Measurements from ENCODE around the gene DOCK7.

DOCK7 gene

DNA sequence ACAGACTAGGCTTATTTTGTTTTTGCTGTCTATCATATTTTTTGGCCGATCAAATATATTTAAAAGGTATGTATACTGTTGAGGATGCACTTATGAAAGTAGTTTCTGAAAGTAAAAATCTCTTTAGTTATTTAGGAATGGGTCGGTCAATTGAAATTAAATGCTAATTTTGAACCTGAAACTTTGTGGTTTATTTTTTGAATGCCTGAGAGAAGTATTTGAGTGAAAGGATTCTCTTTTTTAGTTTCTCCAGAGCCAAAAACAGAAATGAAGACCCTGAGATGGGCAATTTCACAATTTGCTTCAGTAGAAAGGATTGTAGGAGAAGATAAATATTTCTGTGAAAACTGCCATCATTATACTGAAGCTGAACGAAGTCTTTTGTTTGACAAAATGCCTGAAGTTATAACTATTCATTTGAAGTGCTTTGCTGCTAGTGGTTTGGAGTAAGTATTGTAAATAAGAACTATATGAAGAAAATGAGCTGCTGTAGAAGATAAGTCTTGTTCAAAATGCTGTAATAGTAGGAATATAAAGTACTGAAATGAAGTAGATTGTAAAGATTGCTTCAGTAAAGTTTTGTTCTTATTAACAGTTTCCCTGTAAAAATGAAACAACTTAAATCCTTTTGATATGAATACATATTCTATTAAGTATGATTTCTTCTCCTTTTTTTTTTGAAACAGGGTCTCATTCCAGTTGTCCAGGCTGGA, 239.8 kb downstream of the DOCK7 start:
- DNase-seq (ENCODE audit: low read depth), result no peak

DNA sequence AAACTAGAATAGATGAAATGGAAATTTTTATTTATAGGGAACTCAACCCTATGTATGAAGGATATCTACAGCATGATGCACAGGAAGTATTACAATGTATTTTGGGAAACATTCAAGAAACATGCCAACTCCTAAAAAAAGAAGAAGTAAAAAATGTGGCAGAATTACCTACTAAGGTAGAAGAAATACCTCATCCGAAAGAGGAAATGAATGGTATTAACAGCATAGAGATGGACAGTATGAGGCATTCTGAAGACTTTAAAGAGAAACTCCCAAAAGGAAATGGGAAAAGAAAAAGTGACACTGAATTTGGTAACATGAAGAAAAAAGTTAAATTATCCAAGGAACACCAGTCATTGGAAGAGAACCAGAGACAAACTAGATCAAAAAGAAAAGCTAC, 243.5 kb downstream of the DOCK7 start:
- DNase-seq (ENCODE audit: low read depth), result no peak

DNA sequence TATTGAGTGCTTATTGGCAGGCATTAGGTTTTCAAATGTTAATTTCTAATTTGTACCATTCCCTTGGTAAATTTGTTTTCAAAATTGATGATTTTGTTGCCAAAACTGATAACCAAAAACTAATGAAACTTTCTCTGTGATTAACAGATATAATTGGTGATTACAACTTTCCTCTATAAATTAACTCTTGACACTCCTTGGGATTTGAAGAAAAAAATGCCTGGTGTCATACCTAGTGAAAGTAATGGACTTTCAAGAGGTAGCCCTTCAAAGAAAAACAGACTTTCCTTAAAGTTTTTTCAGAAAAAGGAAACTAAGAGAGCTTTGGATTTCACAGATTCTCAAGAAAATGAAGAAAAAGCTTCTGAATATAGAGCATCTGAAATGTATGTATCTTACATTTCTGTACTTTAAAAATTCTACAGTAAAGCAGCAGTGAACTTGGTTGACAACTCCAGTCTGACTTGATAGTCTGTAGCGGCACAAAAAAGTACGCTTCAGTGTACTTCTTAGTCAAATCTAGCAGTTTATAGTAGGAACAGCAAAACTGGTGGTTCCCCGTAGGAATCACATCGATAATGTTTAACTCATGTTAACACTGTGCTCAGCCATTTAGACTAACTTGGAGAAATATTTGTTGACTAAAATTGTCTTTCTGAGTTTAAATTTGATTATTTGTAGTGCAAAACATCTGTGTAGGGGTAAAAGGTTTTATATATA, 248.4 kb downstream of the DOCK7 start:
- no peak for DNase-seq (ENCODE audit: low read depth)

DNA sequence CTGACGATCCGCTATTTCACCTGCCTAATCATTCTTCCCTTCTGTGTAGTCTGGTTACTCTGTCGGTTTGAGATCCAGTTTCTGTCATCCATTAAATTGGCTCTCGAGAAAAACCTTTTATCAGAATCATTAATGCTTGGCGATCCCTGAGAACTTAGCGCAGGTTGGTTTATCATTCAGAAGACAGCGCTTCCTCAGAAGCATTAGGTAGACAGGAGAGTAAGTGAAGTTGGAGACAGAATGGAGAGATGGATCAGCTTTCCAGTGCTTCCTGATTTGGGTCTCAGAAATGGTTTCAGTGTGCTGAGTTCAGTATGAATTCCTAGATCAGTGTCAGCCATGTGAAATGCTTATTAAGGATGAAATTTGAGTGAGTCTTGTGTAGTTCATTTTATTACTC, 250.0 kb downstream of the DOCK7 start:
- no peak for DNase-seq (ENCODE audit: low read depth)

DNA sequence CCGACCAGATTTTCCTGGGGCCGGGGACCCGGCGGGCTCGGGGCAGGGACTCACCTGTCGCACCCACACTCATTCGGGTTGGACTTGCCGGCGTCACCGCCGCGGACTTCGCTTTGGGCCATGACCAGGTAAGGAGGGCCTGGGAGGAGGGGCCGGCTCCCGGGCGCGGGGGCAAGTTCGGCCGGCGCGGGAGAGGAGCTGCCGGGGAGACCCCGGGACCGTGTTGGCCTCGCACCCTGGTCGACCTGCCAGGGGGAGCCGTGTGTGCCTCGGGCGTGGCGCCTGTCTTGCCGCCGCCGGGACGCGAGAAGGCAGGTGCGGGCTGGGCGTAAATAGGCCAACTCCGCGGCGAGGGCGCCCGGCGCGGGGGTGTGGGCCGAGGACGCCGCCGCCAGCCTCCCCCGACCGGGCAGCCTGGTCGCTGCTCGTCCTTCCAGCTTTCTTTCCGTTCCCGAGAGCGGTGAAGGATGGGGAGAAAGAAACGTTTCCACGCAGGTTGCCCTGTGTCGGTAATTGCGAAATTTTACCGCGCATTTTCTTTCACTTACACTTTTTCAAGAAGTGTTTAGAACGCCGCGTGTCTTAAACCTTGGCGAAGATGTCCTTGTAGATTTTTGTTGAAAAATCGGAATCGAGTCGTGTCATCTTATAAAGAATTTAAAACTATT, 250.8 kb downstream of the DOCK7 start:
- DNase-seq (ENCODE audit: low read depth), result no peak

DNA sequence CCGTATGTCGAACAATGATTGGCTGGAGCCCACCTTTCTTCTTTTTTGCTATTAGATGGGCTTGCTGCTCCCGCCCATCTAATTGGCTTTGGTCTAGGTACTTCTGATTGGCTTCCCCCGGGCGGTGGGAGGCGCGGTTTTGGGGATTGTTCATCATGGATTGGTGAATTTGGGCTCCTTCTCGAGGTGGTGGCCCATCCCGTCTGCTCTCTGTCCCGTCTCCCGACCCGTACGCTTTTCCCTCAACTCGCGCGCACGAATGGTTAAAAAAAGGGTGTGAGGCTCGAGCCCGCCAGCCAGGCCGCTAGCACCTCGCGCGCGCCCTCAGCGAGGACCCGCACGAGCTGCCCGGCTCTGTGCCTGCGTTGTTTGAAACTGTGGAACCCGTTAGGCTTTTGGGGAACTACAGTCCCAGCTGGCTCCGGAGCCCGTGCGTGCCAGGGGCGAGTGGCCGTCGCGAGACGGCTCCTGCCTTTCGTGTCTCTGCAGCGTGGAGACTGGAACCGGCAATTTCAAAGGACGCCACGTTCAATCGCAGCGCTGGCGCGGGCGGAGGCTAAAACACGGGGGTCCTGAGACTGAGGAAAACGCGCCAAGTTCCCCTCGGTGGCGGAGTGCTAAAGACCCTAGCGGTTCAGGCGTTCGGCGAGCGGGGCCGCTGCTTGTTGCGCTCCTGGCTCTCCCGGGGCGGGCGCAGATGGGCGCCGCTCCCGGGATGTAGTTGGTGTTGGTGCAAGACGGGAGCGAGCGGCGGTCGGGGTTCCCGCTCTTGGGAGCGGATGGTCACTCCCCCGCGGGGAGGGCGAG, 251.5 kb downstream of the DOCK7 start, which contains the start of gene USP1:
USP1 (plus strand) TSS at position 584 of the 807 bp plus-strand sequence. CDS start 2,819 bp downstream, outside the sequence.
- peak; percentile 91 for DNase-seq (ENCODE audit: low read depth)

DNA sequence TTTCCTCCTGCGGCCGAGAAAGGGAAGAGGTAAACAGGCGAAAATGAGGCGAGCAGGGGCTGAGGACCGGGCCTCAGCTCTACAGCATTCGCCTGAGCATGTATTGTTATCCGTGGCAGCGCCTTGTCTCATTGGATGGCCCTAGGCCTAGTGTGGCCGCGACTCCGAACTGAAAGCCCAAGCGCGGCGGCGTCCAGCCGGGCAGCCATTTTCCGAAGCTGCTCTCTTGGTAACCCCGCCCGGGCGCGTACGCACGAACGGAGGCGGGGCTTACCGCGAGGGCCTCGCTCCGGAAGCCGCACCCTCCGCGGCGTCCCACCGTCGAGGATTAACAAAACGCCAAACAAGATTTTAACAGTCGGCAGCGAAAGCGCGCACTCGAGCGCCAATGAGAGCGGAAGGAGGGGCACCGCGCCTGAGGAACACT, 252.1 kb downstream of the DOCK7 start:
- peak; percentile 94 for DNase-seq (ENCODE audit: low read depth)

DNA sequence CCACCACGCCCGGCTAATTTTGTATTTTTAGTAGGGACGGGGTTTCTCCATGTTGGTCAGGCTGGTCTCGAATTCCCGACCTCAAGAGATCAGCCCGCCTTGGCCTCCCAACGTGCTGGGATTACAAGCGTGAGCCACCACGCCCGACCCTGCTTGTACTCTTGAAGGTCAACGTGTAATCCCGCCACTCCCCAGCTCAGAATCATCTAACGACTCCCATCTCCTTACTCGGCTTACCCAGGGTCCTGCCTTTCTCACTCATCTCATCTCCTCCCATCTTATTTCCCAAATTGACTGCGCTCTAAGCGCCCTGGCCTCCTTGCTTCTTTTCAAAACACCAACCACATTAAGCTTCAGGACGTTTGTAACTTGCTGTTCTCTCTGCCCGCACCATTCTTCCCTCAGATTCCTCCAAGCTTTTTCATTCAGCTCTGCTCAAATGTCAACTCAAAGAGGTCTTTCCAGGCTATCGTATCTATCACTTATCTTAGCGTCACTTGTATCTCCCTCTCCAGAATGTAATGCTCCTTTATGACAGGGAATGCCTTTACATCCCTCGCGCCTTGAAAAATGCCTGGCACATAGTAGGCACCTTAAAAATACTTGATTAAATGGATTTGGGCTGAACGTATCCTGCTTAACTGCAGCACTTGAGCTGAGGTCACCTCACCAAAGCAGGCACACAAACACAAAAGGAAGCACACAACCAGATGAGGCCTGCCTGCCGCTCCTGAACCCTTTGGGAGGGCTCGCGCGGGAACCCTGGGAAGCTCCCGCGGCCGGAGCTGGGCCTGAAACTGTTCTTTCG, 252.8 kb downstream of the DOCK7 start:
- DNase-seq (ENCODE audit: low read depth), result no peak

DNA sequence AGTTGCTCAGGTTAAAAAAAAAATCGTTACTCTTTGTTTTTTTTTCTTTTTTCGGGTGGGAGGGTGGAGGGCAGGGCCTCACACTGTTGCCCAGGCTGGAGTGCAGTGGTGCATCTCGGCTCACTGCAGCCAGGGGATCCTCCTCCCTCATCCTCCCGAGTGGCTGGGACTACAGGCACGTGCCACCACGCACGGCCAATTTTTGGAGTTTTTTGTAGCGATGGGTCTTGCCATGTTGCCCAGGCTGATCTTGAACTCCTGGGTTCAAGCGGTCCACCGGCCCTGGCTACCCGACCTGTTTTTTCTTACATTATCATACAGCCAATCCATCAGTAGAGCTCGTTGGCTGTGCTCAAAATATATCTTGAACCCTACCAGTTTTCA, 253.6 kb downstream of the DOCK7 start:
- no peak for DNase-seq (ENCODE audit: low read depth)

DNA sequence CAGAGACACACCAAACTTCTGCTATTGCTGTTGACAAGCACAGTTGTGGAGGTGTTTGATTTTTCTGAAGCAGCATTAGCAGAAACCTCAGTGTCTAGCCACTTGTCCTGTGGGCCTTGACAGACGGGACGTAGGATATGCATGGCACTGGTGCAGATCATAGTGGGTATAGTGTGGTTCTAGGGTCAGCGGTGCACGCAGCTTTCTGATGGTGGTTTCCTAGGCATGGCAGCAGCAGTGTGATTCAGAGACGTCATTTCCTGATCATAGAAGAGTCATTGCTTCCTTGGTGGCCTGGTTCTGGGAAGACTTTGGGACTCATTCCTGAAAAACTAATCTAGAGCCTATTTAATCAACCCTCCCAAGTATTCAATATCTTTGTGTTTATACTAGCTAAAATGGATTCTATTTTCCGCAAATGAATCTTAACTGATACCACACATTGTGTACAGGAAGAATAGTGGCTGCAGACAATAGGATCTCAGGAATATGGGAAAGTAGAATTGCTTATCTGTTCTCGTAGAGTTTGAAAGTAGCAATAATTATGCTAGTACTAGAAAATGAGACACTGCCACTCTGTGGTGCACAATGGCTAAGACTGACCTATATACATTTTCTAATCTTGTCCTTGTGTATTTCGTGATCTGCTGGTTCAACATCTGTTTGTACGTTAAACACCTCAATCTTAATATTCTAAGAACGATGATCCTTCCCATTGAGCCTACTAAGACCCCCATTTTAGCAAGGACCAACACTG, 254.1 kb downstream of the DOCK7 start:
- no peak for DNase-seq (ENCODE audit: low read depth)

DNA sequence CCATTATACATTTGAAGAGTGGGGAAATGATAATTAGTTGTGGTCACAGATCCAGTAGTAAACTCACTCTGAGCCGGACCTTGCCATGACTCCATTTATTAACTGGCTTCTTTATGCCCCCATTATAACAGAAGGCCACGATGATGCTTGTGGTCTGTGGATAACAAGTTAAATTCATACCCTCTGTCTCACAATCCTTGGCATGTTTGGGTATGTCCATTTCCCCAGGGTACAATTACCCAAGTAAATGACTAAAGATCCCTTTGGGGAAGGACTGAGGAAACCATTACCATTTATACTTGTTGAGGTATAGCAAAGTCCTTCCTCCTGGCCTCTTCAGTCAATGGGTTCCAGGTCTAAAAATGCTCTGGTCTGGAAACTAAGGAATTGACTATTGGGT, 258.6 kb downstream of the DOCK7 start:
- no peak for DNase-seq (ENCODE audit: low read depth)

DNA sequence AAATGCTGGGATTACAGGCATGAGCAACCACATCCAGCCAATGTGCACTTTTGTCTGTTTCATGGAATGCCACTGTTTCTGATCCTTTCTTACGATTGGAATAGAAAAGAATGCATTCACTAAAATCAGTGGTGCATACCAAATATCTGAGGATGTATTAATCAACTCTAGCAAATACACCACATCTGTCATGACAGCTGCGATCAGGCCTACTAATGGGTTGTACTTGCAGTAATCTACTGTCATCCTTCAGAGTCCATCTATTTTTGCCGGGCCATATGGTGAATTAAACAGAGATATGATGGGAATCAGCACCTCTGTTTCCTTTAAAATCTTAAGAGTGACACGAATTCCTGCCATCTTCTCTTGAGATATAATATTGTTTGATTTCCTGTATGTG, 259.8 kb downstream of the DOCK7 start:
- no peak for DNase-seq (ENCODE audit: low read depth)

DNA sequence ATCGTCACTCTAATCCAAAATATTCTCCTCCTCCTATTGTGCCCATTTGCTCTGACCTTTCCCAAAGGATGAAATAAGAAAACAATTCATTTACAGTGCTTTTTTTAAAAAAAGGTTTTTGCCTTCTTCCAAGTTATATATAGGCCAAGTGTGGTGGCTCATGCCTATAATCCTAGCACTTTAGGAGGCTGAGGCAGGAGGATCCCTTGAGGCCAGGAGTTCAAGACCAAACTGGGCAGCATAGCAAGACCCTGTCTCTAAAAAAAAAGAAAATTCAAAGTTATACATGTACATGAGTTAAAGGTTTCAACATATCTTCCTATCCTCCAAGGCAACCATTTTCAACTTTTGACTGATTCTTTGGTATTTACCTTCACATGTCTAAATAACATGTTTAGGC, 261.4 kb downstream of the DOCK7 start:
- no peak for DNase-seq (ENCODE audit: low read depth)

DNA sequence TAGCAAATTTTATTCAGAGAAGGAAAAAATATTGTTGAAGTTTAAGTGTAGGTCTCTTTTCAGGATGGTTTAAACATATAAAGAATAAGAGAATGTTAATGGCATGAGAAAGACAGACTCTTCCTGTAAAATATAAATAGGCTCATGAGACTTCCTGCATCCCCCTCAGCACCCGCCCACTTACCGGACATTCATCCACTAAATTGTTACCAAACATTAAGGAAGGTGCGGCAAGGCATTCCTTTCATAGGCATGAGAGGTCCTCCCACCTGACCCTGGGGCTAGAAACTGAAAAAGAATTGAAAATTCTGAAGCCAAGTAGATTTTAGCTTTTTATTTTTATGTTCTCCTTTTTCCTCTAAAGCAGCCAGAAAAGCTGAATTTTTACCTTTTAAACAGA, 261.9 kb downstream of the DOCK7 start:
- DNase-seq (ENCODE audit: low read depth), result no peak

DNA sequence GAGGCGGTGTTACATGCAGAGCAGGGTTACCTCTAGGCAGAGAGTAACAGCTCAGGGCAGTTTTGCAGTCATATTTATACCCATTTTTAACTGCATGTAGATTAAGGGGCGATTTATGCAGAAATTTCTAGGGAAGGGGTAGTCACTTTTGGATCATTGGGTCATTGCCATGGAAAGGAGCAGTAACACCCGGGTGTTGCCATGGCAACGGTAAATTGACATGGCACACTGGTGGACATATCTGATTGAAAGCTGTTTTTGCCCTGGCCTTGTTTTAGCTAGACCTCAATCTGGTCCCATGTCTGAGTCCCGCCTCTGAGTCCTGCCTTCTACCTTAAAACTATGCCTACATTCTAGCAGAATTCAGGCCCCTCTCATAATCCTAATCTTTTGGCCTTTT, 263.1 kb downstream of the DOCK7 start:
- no peak for DNase-seq (ENCODE audit: low read depth)

DNA sequence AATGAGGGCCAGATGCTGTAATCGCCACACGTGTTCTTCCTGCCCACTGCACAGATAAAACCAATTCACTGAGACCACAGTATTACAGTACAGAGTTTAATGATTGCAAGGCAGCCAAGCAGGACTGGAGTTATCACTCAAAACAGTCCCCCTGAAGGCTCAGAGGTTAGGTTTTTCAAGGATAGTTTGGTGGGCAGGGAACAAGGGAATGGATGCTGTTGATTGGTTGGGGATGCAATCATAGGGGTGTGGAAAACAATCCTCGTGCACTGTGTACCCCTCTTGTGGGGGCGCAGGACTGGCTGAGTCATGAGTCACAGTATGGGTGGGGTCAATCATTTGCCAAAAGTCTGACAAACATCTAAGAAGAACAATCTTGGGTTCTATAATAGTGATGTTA, 263.8 kb downstream of the DOCK7 start:
- no peak for DNase-seq (ENCODE audit: low read depth)

DNA sequence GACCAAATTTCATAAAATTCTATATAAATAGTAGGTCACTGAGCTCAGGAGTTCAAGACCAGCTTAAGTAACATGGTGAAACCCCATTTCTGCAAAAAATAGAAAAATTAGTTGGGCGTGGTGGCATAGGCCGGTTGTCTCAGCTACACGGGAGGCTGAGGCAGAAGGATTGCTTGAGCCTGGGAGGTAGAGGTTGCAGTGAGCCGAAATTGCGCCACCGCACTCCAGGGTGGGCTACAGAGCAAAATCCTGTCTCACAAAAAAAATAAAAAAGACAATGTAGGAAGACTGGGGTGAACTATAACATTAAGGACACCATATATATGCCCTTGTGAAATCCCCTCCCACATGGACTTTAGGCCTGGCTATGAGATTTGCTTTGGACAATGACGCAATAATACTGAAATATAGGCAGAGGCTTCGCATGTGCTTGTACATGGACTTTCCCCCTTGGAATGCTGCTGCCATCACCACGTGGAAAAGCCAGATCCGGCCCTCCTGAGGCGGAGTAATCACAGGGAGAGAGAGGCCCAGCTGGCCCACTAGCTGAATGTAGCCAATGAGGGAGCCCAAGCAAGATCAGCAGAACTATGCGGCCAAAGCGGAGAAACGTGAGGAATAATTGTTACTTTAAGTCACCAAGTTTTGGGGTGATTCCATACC, 264.5 kb downstream of the DOCK7 start:
- no peak for DNase-seq (ENCODE audit: low read depth)

DNA sequence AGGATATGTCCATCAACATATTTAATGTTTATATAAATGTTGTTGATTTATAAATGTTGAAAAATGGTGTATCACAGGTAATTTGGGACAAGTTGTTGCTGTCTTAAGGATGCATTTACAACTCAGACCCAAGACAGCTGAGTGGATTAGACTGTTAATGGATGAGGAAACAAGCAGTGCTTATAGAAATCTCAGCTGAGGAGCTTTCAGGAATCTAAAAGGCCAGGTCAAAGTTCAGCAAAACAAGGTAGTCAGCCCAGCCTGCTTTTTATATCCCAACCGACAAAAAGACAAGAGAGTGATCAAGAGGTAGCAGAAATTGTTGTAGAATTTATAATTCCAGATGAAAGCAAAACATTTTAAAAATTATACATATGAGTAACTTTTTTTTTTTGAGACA, 268.0 kb downstream of the DOCK7 start:
- DNase-seq (ENCODE audit: low read depth), result no peak

DNA sequence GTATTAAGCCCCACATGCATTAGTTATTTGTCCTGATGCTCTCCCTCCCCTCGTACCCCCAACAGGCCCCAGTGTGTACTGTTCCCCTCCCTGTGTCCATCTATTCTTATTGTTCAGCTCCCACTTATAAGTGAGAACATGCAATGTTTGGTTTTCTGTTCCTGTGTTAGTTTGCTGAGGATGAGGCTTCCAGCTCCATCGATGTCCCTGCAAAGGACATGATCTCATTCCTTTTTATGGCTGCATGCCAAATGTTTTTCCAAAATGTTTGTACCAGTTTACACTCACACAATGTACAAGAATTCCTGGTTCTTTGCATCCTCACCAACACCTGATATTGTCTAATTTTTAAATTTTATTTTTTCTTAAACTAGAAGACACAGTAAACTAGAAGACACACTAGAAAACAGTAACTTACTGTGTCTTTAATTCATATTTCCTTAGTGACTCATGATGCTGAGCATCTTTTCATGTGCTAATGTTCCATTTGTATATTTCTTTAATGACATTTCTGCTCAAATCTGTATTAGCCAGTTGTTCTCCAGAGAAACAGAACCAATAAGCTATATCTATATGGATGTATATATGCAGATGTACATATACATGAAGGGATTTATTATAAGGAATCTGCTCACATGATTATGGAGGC, 270.7 kb downstream of the DOCK7 start:
- no peak for DNase-seq (ENCODE audit: low read depth)

DNA sequence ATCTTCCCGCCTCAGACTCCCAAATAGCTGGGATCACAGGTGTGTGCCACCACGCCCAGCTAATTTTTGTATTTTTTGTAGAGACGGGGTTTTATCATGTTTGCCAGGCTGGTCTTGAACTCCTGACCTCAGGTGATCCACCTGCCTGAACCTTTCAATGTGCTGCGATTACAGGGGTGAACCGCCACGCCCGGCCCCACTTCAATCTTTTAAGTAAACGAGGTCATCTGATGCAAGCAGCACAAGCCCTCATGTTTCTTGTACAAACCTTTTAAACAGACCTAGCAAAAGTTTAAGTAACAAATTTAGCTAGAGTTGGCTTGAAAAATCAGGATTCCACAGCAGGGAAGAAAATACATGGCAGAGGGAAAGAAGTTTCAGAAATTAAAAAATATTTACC, 272.5 kb downstream of the DOCK7 start:
- no peak for DNase-seq (ENCODE audit: low read depth)
